Calu3 (cell line): ENCODE data around the gene HPSE2. TPM values are rescaled to one million over a fixed set of nuclear protein-coding genes. Genes with fewer than 3 reads are reported as not detected.

ENCODE experiments used
- BruUV-seq: library from RNA; stranded (reverse); fragments of 400-500 nt; replicated peaks from 2 replicates; lab custom pipeline; 2021; lab: Mats Ljungman, UMichigan
- CTCF ChIA-PET: fragments of 300-600 bp; sonication (Branson Sonifier 250); formaldehyde crosslinking; loops from one replicate; lab custom pipeline; 2022; ENCODE audit warnings: antibody characterized with exemption; lab: Charles Lee
- DNase-seq: peaks from one replicate; pipeline ENCODE4 v3.0.0; 2022
- H3K27ac Mint-ChIP-seq: one replicate; pipeline ENCODE4 v1.8.0; 2022; ENCODE audit warnings: mixed read lengths; ENCODE audit not compliant: unreplicated experiment
- H3K27me3 Mint-ChIP-seq: one replicate; pipeline ENCODE4 v1.8.0; 2022; ENCODE audit warnings: mixed read lengths; ENCODE audit not compliant: unreplicated experiment
- H3K36me3 Mint-ChIP-seq: one replicate; pipeline ENCODE4 v1.8.0; 2022; ENCODE audit warnings: mild to moderate bottlenecking, moderate library complexity, mixed read lengths; ENCODE audit not compliant: insufficient read depth, unreplicated experiment
- H3K4me1 Mint-ChIP-seq: one replicate; pipeline ENCODE4 v1.8.0; 2022; ENCODE audit warnings: mild to moderate bottlenecking, low read depth, mixed read lengths; ENCODE audit not compliant: unreplicated experiment
- H3K4me3 Mint-ChIP-seq: one replicate; pipeline ENCODE4 v1.8.0; 2022; ENCODE audit warnings: mild to moderate bottlenecking, low read depth, moderate library complexity, mixed read lengths; ENCODE audit not compliant: unreplicated experiment
- H3K9me3 Mint-ChIP-seq: one replicate; pipeline ENCODE4 v1.8.0; 2022; ENCODE audit warnings: low read depth, mixed read lengths; ENCODE audit not compliant: unreplicated experiment
- CTCF ChIP-seq: fragments of 200-600 bp; IDR thresholded peaks from one replicate; pipeline ENCODE4 v1.8.0; 2022; ENCODE audit warnings: antibody characterized with exemption; ENCODE audit not compliant: unreplicated experiment
- intact Hi-C: fragments of 100-400 bp; cut with micrococcal nuclease; formaldehyde crosslinking; loops from one replicate; pipeline ENCODE4 v1.10.0; 2022; ENCODE audit not compliant: unreplicated experiment
- total RNA-seq: library from RNA; stranded (reverse); gene quantifications from 2 replicates; pipeline ENCODE4 v1.2.3, GENCODE V29; 2022

Gene HPSE2
- total RNA-seq, 1 experiment from 2014 or later, result not detected

- BruUV-seq, result no TSS peak
- TF ChIP-seq CTCF, result no peak
Observed at GRCh38 chr10:99123851-99124250, 111.8 kb downstream of the HPSE2 start.

DNA sequence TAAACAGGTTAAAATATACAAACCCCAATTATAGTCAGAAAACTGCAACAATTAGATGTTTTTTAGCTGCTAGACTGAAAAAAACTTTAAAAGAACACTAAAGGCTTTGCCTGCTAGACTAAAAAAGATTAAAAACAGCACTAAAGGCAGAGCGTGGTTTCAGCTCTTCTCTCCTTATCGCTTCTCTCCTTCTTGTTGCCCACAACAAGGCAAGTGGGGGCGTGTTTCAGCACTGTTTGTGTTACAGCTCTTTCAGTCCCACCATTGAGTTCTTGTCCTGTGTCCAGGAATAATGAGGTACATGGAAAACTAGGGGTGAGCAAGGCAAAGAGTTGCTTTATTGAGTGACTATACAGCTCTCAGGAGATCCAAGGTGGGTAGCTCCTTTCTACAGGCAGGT is 112.3 kb downstream of the HPSE2 start:
- H3K9me3 Mint-ChIP-seq, result no peaks in the 10 kb centered on the region
- H3K27ac Mint-ChIP-seq, result no peak overlapping the region
- no peaks in the 10 kb centered on the region for H3K36me3 Mint-ChIP-seq

More at GRCh38 chr10:99123851-99124250, 111.8 kb downstream of the HPSE2 start:
- Mint-ChIP-seq H3K4me1 (no peaks in the 10 kb centered on the region), H3K9me3 (no peaks in the 10 kb centered on the region), H3K4me3 (no peak overlapping the region), H3K27me3 (no peaks in the 10 kb centered on the region), H3K36me3 (no peaks in the 10 kb centered on the region), H3K27ac (no peak overlapping the region)
- CTCF ChIA-PET, result no interaction called here
- no peak for DNase-seq
- intact Hi-C loops, result no loop called here

GRCh38 chr10:99119258-99119748 is 116.3 kb downstream of the HPSE2 start:
- intact Hi-C loops, result no loop called here
- DNase-seq, result no peak
- no peaks in the 10 kb centered on the region for H3K9me3 Mint-ChIP-seq
- H3K36me3 Mint-ChIP-seq, result no peaks in the 10 kb centered on the region
- no peak overlapping the region for H3K27ac Mint-ChIP-seq
- no peaks in the 10 kb centered on the region for H3K4me1 Mint-ChIP-seq
- CTCF ChIA-PET, result no interaction called here
- TF ChIP-seq CTCF, result no peak
- no peak overlapping the region for H3K4me3 Mint-ChIP-seq
- H3K27me3 Mint-ChIP-seq, result no peaks in the 10 kb centered on the region
- BruUV-seq, result no TSS peak

More for the DNA sequence above, 112.3 kb downstream of the HPSE2 start:
- H3K4me1 Mint-ChIP-seq, result no peaks in the 10 kb centered on the region
- BruUV-seq, result no TSS peak
- H3K4me3 Mint-ChIP-seq, result no peak overlapping the region
- CTCF ChIA-PET, result no interaction called here
- no peaks in the 10 kb centered on the region for H3K27me3 Mint-ChIP-seq
- intact Hi-C loops, result no loop called here
- no peak for TF ChIP-seq CTCF
- no peak for DNase-seq

- no peaks in the 10 kb centered on the region for H3K9me3 Mint-ChIP-seq
- intact Hi-C loops, result no loop called here
- TF ChIP-seq CTCF, result no peak
- no peak for DNase-seq
- H3K4me1 Mint-ChIP-seq, result no peaks in the 10 kb centered on the region
- CTCF ChIA-PET, result interaction anchor here (0.5 kb wide), 1 partner anchor 127 kb away, joined by 4 read pairs; no protein-coding TSS in a partner anchor
- H3K27ac Mint-ChIP-seq, result no peak overlapping the region
- BruUV-seq, result no TSS peak
- no peaks in the 10 kb centered on the region for H3K27me3 Mint-ChIP-seq
- H3K4me3 Mint-ChIP-seq, result no peak overlapping the region
- no peaks in the 10 kb centered on the region for H3K36me3 Mint-ChIP-seq
Observed at GRCh38 chr10:99115703-99116102, 119.9 kb downstream of the HPSE2 start.
